Stimulated activated CD4-positive, alpha-beta T cell treated with anti-CD3 and anti-CD28 coated beads, Interleukin-15, amount 100 ng/mL, for 1 hour (primary cell): ENCODE results near the gene CDC6.

ENCODE experiments used
- DNase-seq, 2 donors: peaks; one replicate each; pipeline ENCODE4 v3.0.0-alpha.2; 2020; ENCODE audit warnings: low read depth in 1 of 2, low spot score in 1 of 2

Gene CDC6

DNA sequence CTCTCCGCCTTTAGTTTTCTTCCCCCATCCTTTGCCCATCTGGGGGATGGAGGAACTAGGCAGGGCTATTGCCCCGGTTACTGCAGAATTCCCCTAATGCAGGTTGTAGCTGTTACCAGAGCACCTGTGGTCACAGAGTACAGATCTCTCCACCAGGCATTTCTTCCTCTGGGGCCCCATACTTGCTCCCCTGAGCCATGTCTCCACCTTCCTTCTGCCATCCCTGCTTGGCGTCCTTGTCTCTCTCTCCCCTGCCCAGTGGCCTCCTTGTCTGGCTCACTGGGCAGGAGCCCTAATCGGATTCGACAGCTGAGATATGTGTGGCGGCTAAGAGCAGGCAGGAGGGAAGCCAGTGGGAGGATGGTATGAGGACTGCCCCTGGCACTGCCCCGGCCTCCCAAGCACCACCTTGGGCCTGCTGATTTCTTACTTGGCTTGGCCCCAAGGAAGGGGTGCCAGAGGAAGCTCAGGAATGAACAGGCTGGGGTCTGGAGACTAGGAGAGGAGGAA is 23.3 kb downstream of the CDC6 start:
- no peak for DNase-seq

DNA sequence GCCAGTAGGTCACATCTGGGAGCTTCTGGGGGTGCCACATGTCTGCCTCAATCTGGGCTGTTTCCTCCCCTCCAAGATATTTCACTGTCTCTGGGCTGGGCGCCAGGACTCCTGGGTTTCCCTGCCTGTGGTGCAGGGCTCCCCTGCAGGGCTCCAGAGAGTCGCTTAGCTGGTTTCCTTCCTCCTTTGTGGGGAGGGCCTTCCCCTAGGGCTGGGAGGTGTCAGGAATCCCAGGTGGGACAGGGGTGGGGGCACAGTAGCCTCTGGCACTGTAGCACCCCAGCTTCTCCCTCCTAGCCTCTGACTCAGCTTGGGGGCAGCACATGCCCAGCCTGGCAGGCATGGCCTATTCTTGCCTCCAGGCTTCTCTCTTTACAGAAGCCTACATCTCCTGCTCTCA is 23.9 kb downstream of the CDC6 start:
- no peak for DNase-seq

DNA sequence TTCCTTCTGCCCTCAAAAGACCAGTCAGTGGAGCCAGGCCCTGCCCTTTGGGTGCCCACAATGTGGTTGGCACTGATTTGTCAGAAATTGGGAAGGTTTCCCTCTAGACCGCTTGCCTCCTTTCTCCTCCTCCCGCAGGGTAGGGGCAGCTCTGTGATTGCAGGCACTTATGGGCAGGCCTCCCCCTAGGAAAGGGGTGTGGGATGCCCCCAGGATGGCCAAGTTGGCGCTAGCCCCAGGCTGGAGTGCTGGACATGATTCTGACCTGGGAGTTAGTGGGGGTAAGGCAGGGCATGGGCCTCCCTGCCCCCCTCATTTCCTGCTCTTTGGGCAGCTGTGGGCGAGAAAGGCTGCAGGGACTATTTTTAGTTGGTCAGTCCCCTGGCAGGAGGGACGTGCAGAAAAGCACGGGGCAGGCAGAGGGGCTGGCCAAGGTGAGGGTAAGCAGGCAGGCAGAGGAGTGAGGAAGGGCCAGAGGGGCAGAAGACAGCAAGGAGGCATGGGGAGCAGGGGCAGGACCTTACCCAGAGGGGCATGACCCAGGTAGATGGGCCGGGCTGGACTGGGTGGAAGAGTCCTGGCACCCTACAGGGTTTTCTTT is 24.6 kb downstream of the CDC6 start:
- DNase-seq: no peak

DNA sequence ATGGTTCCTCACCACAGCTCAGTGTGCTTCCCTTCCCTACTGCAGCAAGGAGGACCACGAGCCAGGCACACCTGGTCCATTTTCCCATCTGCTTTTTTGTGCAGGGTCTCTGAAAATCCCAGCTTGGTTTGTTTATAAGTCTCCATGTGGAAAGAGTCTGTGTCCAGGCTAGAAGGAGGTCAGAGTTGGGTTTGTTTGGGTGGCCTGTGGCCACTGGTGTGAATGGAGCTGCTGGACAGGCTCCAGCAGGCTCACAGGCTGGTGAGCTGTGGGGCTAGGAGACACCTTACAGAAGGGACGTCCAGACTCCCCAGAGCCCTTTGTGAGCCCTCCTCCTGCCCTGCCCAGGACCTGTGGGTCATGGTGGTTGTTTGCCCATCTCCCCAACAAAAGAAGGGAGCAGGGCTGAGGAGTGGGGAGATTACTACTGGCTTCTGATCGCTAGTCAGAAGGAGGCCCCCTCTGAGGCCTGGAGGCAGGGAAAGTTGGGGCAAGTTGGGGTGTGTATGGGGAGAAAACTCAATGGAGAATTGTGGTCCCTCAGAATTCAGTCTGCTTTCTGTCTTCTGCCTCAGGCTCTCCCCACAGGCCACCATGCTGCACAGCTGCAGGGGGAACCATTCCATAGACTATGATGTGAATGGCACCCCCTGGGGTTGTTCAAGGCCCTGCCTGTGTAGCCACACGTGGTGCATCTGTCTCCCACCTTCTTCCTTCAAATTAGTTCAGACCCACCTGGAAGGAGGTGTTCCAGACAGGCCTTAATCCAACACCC is 25.4 kb downstream of the CDC6 start:
- DNase-seq: no peak

DNA sequence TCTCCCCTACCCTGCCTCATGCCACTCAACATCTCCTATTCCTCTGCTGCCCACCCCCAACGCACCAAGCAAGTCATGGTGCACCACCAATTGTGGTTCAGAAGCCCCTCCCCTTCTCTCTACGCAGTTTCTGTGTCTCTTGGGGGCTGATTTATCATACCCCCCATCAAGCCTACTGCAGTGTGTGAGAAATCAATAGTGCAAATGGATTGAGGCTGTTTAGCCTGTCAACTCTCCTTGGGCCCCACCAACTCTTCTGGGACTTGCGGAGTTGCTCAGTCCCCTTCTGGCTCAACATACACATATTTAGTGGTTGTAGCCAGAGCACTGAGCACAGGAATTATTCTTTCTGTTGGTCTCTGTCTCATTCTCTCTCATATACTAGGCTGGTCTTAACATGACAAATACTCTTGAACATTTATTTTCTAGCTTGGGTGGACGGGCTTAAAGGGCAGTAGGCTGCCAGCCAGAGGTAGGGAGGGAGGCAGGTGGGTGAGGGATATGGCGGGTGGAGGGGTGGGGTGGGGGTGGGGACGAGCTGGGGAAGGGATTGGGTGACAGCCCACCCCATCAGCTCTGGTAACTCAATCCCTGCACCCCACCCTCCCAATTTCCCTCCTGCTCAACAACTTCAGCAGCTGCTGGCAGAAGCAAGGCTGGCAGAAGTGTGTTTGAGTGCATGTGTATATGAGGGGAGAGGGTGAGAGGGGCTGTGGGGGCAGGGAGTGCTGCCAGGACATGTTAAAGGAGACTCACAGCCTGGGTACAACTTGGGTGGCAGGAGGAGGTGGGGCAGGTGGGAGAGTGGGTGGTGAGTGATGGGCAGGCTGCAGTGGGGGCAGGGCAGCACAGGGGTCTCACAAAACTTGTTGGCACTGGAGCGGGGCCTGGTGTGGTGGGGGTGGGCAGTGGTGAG is 26.2 kb downstream of the CDC6 start:
- DNase-seq: no peak

DNA sequence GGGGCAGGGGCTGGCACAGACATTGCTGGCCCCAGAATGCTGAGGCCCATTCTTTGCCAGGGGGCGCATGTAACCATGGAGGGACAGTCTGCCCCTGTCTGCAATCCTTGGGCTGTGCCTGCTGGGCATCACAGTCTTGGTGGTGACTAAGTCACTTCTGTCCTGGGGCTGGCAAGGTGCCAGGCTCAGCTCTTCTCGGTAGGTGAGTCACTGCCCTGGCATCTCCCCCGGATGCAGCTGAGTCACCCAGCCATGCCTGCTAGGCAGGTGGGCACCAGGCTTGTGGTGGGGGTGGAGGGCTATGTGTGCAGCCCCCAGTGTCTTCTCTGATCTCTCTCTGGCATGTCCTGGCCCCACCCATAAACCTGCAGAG is 26.9 kb downstream of the CDC6 start:
- peak; percentile 76 to 86 for DNase-seq

DNA sequence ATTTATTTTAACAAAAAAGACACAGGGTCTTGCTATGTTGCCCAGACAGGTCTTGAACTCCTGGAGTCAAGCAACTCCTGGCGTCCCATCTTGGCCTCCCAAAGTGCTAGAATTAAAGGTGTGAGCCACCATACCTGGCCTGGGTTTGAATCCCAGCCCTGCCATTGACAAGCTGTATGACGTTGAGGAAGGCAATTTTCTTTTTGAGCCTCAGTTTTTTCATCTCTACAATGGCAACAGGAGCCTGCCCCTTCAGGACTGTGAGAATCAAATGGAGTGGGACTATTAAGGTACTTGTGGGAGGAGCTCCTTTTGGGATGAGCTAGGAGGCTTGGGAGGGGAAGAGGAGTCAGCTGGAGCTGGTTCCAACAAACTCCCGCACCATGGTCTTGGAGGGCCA is 27.5 kb downstream of the CDC6 start:
- no peak for DNase-seq

DNA sequence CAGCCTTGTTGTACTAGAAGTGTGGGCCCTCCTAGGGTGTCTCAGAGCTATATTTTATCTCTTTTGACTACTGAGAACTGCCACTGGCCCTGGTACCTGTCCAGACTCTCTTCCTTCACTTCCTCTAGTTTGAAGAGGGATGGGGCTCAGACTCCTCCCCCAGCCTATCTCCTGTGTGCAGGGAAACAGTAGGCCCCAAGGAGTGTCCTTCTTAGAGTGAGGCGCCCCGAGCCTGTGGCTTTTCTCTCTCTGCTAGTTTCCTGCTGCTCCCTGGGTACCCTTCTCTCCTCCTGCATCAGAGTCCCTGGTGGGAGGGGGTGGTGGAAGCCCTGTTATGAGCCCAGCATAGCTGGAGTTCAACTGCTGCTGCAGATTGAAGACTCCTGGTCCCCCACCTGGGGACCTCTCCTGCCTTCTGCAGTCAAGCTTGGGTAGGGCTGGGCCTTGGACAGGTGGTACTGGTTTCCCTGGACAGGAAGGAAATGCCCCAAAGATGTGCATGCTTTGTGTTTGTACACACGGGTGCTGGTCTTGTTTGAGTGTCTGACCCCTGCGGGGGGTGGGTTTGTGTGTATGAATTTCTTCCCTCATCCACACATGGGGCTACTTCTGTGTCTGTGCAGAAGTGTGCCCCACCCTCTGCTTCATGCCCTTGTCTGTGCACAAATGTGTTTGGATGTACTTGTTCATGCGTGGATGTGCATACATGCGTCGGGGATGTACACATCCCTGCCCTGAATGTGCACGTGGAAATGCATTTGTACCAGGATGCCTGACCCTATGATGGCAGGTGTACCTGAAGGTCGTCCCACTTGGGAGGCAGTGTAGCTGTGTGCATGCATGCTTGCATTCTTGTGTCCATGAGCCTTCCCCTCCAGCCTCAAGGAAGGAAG is 28.2 kb downstream of the CDC6 start:
- no peak for DNase-seq

DNA sequence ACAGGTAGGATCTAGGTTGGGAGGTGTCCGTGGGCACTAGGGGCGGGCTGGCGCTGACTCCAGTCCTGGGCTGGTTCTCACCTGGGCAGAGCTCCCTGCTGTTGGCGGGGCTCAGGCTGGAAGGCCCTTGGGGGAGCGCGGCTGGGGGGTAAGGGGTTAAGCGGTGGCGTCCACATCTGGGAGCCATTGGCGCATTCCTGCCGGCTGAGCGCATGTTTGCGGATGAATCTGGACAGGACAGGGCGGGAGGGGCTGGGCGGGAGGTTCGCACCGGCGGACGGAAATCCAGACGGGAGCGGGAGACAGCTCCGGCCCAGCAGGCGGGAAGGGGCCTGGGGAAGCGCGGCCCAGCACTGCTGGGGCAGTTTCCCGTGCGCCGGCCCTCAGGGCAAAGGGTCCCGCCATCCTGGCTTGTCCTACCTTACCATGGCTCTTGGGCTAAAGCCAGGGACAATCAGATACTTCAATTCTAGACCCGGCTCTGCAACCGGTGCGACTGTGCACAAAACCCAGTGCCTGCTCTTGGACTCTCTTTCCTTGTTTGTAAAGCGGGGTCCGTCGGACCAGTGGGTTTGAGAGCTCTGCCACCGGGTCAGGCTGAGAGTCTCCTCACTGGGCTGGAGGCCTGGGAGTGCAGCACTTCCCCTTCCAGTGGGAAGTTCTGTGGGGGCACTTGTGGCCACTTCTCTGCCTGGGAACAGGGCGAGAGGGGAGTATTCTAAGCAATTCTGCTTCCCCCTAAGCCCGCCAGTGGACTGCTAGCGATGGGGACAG is 29.1 kb downstream of the CDC6 start:
- no peak for DNase-seq

DNA sequence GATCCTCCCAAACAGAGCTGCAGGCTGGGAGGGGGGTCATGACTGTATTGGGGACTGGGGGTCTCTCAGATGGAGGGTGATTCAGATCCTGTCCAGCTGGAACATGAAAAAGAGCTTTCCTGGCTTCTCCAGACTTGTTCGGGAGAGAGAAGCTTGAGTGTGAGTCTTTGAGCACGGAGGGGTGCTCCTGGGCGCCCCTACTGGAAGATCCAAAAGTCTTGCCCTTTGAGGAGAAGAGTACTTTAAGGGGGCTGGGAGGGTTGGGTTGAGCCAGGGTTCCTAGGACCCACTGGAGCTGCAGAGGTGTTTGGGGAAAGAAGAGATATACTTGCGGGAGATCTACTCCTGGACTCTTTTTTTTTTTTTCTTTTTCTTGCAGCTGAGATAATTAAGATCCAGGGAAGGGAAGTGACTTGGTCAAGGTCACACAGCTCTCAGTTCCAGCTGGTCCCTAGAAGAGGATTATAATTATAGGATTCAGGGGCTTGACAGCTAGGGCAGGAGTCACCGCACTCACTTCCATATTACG is 29.7 kb downstream of the CDC6 start:
- no peak for DNase-seq

DNA sequence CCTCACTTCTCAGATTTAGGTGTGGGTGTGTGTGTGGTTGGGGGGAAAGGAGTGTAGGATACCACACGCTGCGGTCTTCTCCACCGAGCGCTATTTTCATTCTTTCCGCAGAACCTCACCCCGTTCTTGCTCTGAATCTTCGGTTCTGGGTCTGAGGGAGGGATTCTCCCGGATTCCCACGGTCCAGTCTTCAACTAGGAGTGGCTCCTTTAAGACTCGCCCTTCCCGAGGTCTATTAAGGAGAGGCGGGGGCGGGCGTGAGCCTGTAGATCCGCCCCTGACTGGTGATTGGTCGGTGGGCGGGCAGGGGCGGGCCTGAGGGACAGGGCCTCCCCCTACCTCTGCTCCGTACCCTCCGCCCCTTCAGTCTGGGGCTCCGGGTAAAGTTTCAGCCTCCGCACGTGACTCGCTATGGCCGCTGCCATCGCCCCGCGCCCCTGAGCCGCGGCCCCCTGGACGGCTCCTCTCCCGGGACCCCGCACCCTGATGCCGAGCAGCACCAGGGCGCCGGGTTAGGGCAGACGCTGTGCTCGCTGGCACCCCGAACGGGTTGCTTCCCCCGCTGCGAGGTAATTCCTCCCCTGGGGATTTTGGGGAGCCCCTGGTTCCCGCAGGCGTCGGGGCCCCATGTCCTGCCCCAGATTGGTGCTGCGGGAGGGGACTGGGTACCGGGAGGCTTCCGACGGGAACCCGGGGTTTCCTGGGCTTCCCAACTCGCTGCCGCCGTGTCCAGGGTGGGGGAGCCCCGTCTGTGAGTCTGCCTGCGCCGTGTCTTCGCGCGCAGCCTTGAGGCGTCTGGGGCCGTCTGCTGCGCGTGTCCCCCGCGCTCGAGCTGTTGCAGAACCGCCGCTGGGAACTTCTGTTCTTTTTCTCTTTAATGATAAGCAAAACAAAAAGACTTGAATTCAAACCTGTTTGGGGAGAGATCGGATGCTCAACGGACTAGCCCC is 30.5 kb downstream of the CDC6 start:
- peak; percentile 81 to 87 for DNase-seq

DNA sequence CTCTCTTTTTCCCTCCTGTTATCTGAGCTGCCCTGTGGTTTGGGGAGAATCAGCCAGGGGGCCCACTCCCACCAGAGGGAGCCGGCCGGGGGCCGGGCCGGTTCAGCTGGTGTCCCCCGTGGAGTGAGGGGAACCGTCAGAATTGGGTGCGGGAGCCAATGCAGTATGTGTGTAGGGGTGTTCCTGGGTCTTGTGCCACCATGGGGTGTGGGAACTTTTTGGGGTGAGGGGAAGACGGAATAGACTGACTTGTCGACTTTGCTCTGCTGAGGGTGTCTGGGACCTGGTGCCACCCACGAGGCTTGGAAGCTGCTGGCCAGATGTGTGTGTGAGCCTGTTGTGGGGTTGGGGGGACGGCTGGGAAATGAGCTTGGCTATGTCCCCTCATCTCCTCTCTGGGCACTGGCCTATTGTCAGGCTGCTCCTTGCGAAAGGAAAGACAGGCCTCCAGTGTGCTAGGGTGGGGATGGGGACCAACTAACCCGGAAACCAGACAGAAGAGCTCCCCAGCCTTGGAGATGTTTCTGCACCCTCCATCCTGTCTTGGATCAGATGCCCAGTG is 31.2 kb downstream of the CDC6 start:
- DNase-seq: no peak

DNA sequence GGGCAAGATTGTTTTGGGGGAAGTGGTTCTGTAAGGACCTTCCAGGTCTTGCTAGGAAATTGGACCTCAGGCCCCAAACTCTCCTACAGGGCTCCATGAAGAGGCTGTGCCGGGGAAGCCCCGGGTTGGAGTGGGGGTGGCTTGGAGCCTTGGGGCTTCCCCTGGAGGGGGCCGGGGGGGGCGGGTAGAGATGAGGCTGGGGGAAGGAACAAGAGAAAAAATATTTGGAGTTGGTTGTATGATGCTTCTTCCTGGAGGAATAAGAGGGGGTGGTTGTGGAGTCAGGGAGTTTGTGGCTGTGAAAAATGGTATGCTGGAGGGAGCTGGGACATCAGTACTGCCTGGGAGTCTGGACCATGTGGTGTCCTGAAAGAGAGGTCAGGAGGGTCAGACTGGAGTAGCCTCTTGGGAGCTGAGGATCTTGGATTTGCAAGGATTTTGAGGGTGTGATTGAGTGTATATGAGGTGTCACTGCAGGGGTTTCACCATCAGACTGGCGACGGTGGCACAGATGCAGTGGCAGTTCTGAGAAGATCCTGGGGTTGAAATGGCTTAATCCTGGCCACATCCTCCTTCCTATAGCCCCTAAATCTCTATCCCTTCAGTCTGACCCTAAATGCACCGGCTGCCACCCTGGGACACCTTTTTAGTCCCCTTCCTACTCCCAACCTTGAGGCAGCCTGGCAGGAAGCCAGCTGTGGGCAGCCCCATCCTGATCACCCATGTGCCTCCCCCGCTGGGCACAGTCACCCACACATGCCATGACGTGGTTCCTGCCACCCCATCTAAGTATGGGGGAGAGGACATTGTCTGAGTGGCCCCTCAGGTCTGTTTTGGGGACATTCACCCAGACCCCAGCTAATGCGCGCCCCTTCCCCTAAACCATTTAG is 32.2 kb downstream of the CDC6 start:
- peak; percentile 64 to 79 for DNase-seq

DNA sequence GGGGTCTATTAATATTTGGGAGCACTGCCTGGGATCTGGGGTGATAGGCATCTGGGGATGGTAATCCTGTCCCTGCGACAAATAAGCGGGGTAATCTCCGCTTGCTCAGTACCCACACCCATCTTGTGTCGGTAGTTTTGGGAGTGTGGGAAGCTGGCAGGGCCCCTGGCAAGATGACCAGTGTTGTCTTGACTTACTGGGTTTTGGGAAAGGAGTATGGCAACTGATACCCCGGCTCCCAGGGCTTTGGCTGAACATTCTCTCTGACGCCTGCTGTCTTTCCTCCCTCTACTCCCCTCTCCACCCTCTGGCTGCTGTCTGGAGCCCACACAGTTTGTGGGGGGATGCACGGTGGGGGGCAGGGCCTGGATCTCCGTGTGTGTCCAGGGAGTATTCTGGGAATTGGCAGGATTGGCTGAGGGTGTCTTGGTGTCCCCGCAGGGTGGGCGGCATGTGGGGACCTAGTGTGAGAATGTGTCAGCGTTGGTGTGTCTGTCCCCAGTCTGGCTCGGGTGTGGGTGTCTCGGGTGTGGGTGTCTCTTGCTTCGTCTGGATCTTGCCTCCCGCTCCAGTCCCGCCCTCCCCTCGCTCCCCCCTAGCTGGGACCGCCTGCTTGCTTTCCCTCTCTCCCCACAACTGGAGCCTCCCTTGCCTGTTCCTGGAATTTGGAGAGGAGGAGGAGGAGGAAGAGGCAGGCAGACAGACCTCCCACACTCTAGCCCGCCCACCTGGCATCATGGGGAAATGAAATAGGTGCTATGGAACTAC is 33.3 kb downstream of the CDC6 start:
- peak in 1 of 2 donors; percentile 57 for DNase-seq

DNA sequence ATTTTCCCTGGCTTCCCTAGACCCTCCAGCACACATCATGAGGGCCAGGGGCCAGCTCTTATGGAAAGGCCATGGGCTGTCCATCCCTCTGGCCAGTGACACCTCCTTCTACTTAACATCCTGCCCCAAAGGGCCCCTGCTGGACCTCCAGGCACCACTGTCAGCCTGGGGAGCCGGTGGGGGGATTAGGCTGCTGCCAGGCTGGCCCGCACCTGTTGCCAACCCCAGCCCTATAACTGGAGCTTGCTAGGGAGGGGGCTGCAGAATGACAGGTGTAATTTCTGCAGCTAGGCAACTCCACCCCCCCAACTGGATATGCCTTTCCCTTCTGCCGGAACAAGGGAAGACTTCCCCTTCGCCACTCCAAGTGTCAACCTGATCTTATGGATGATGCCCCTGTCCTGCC is 33.8 kb downstream of the CDC6 start:
- DNase-seq: no peak

DNA sequence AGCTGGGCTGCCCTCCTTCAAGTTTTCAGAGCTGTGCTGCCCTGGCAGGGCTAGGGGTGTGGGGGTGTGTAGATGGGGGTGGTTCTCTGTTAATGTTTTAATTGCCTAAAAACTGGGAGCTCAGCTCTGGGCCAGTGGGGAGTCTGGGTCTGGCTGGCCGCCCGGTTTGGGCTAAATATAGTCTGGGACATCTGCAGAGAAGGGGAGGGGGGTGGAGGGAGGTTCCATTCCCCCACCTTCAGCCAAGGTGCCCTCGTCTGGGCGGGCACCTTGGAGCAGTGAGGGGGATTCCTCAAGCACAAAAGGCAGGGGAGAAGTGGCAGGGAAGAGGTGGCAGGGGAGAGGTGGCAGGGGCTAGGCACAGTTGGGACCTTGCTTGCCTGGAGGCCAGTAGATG is 34.3 kb downstream of the CDC6 start:
- DNase-seq: no peak
